Measurements from ENCODE around the gene ZFYVE28.

- TF ChIP-seq CTCF (conservative IDR thresholded peaks at IDR 0.05 in 1 of 2, IDR thresholded peaks at IDR 0.05 in 1 of 2; ENCODE audit: extremely low read depth in 1 of 2, insufficient read depth in 1 of 2, low read depth in 1 of 2, low read length in 2 of 2) (no peak), EZH2 (IDR thresholded peaks at IDR 0.05; ENCODE audit: borderline replicate concordance, low read length) (no peak)
These were observed 151.6 kb downstream of the ZFYVE28 start for GRCh38 chr4:2266821-2267220.

All from mammary epithelial cell (primary cell).